Activated naive CD4-positive, alpha-beta T cell (primary cell): ENCODE measurements around the gene RALA.

Source experiments
- DNase-seq, 4 experiments: peaks; one replicate each; lab custom pipeline; 2025; lab: John Stamatoyannopoulos, UW

The RALA gene

GRCh38 chr7:39613577-39613976 is 9.8 kb upstream of the RALA start:
- no peak for DNase-seq

- DNase-seq: no peak
Measured at GRCh38 chr7:39614299-39614698, 9.1 kb upstream of the RALA start.

- DNase-seq: no peak
Measured at GRCh38 chr7:39615350-39615975, 7.9 kb upstream of the RALA start.

- DNase-seq: no peak
Measured at GRCh38 chr7:39616138-39616537, 7.2 kb upstream of the RALA start.

- no peak for DNase-seq
Measured at GRCh38 chr7:39617005-39617404, 6.4 kb upstream of the RALA start.

- no peak for DNase-seq
Measured at GRCh38 chr7:39618868-39619267, 4.5 kb upstream of the RALA start.

GRCh38 chr7:39620486-39620885 is 2.9 kb upstream of the RALA start:
- no peak for DNase-seq

- DNase-seq: no peak
Measured at GRCh38 chr7:39621261-39621660, 2.1 kb upstream of the RALA start.

GRCh38 chr7:39621784-39622411 is 1.5 kb upstream of the RALA start:
- no peak for DNase-seq

GRCh38 chr7:39622609-39623008 is 763 bp upstream of the RALA start:
- DNase-seq: no peak

- peak in 1 of 4 experiments; percentile 37 for DNase-seq
Measured at GRCh38 chr7:39623732-39624441, 515 bp downstream of the RALA start.

- DNase-seq: no peak
Measured at GRCh38 chr7:39624442-39624807, 1.1 kb downstream of the RALA start.

- DNase-seq: no peak
Measured at GRCh38 chr7:39624935-39625694, 1.7 kb downstream of the RALA start.

- DNase-seq: no peak
Measured at GRCh38 chr7:39631736-39632308, 8.4 kb downstream of the RALA start.

- peak in 1 of 4 experiments; percentile 16 for DNase-seq
Measured at GRCh38 chr7:39633563-39634477, 10.4 kb downstream of the RALA start.

GRCh38 chr7:39634478-39634805 is 11.1 kb downstream of the RALA start:
- DNase-seq: no peak

- no peak for DNase-seq
Measured at GRCh38 chr7:39637400-39637799, 14.0 kb downstream of the RALA start.

GRCh38 chr7:39637963-39638485 is 14.7 kb downstream of the RALA start:
- no peak for DNase-seq

- DNase-seq: no peak
Measured at GRCh38 chr7:39642896-39643295, 19.5 kb downstream of the RALA start.

- DNase-seq: no peak
Measured at GRCh38 chr7:39644170-39644569, 20.8 kb downstream of the RALA start.
